UCSD-AML1 (cell line): ENCODE results near the gene ASAH2.
"Not testable (repeated sequence)": the region's sequence is repeated elsewhere in the genome, so short reads cannot be mapped to it uniquely, and the experiment has no call there.

Experiments used
- DNase-seq: peaks from one replicate; lab custom pipeline; 2025; ENCODE audit not compliant: unreplicated experiment; lab: John Stamatoyannopoulos, UW

Gene ASAH2

DNA sequence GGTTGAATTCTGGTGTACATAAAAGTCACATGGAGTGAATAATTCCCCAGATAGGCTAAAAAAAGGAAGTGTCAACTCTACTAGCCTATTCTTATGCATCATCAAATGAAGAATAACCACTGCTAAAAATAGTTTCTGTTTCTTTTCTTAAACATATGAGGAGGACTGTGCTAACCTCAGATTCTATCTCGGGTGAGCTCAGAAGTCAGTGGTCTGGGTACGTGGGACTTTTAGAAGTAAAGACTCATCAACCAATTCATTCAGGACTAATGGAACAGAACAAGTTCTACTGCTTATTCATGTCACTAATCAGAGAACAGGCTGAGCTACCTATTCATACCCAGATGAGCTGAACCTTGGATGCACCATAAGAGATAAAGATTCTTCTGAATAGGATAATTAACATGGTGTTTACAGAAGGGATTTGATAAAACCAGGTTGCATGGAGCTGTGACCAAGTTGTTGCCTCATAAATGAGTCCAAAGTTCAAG, 9.5 kb upstream of the ASAH2 start:
- no peak for DNase-seq

GRCh38 chr10:50254479-50254878, 3.2 kb upstream of the ASAH2 start:
- DNase-seq, result no peak

GRCh38 chr10:50250096-50250854, 1.0 kb downstream of the ASAH2 start:
- no peak for DNase-seq

DNA sequence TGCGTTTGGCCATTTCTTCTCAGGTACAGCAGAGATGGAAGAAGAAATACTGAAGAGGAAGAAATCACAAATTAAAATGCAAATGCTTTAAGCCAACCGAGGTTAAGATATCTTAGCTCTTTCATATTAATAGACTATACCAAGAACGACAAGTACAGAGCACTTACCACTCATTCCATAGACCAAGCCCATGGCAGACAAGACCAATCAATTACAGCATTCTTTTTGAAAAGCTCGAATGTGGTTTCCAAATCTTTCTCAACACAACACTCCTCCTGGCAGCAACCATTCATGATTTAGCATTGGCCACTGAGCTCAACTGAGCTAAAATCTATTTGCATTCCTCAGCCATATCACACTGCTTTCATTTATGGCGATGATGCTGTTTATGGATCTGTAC, 2.7 kb downstream of the ASAH2 start:
- DNase-seq, result no peak

DNA sequence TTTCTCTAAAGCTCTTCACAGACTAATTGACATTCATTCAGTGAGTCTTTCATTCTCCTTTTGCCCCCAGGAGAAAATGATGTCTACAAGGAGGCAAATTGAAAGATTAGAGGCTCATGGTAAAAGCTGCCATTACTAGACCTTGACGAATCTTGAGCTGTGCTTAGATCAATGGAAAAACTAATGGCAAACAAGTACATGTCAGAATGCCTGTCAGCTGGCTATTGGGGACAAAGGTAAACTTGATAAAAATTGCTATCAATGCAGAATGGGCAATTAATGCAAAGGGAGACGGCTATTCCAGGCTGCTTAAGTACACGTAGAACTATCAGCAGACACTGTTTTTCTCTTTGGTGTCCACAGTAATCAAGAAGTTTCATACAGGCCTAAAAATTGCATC, 3.3 kb downstream of the ASAH2 start:
- DNase-seq, result no peak

DNA sequence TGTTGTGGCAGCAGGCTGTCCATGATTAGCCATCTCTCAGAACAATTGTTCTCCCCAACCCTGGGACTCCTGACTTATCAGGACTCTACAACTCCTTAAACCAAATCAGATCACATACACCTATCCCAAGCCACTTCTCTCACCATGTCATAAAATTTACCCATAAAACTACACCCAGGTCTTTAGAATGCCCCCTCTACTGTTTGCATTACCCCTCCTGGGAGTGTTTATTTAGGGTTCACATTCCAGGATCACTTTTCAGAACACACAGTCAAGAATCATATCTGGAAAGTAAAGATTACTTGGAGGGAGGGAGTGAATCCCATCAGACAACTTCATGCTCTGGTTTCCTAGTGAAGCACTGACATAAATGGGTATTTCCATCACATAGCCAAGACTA, 7.1 kb downstream of the ASAH2 start:
- DNase-seq, result no peak

- DNase-seq, result no peak
Observed at GRCh38 chr10:50242777-50243176, 8.5 kb downstream of the ASAH2 start.

GRCh38 chr10:50241478-50241877, 9.8 kb downstream of the ASAH2 start:
- DNase-seq, result not testable (repeated sequence)

DNA sequence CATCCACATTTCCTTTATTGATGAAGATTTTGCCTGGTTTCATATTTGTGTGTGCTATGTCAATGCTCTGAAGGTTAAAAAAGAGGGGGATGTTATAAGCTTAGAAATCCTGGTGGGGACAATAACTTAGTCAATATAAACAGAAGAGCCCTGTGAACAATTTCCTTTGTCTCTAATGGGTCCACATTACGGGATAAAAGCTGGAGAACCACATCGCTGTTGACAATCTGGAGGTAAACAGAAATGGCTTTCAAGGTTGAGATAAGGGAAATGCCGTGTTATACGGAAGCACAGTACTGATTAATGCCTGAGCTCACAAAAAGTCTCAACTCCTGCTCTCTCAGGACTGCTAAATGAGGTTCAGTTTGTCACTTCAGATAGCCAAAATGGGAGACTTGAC, 16.8 kb downstream of the ASAH2 start:
- DNase-seq, result no peak

DNA sequence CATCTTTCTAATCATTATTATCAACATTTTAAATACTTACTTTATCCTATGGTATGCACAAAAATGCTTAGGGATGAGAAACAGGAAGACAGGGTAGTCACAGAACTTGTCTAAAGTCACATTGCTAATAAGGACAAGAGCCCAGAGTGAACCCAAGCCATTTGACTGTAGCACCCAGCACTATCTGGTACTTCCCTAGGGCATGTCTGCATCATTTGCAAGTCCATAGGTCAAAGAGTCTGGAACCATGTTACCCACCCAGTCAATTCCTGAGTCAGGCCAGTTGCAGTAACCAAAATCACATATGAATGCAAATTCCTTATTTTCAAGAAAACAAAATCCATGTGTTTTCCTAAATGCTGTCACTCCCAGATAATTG, 19.1 kb downstream of the ASAH2 start:
- DNase-seq, result no peak

- DNase-seq, result no peak
Observed at GRCh38 chr10:50231515-50232260, 19.6 kb downstream of the ASAH2 start.

DNA sequence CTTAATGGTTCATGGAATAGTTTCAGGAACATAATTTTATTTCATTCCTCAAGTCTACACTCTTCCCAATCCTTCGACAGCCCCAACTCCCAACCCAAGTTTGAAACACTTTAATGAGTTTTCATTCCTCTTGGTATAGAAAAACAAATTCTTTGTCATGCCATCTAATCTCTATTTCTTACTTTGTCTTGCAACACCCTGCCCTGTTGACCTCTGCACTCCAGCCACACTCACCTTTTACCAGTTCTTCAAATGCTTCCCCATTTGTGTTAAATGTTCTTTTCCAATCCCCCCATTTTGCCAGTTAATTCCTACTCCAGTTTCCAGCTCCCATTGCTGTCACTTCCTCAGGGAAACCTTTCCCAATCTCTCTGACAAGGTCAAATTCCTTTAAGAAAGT, 21.9 kb downstream of the ASAH2 start:
- no peak for DNase-seq

DNA sequence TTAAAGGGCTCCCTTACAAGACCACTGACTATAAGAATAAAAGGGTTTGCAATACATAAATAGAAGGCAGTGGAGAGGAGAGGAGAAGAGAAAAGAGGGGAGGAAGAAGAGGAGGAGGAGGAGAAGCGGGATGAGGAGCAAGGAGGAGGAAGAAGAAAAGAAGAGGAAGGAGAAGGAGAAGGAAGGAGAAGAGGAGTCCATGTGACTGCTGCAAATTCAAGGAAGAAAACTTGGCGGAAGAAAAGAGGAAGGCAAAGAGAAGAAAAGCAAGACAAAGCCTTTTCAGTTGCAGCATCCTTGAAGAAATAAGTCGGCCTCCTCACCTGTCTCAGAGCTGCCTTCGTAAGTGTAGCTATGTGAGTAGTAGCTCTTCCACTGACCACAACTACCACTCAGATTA, 22.6 kb downstream of the ASAH2 start:
- no peak for DNase-seq

DNA sequence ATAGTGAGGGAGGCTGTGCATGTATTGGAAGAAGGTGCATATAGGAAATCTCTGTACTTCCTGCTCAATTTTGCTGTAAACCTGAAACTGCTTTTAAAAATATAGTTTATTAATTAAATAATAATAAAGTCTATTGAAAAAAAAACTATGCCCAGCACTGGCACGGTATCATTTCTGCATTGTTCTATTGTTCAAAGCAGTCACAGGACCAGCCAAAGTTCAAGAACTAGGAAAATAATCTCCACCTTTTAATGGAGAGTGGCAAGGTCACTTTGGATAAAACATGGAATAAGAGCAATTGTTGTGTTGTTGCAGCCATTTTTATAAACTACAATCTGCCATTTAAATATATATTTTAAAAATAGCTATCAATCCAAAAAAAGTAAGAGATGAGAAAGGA, 24.7 kb downstream of the ASAH2 start:
- DNase-seq, result no peak

GRCh38 chr10:50224330-50224952, 26.9 kb downstream of the ASAH2 start:
- no peak for DNase-seq

- DNase-seq, result no peak
Observed at GRCh38 chr10:50222199-50222598, 29.1 kb downstream of the ASAH2 start.

DNA sequence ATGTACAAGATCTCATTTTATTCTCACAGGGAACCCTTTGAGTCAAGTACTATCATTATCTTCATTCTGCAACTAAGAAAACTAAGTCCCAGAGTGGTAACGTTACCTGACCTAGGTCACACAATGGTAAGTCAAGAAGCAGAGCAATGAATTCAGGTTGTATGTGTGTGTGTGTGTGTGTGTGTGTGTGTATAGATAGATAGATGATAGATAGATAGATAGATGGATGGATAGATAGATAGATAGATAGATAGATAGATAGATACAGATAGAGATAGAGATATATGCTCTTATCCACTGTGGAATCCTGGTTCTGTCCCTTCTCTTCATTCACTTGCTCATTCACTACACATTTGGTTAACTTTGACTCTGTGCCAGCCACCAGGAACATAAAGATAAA, 29.8 kb downstream of the ASAH2 start:
- no peak for DNase-seq

DNA sequence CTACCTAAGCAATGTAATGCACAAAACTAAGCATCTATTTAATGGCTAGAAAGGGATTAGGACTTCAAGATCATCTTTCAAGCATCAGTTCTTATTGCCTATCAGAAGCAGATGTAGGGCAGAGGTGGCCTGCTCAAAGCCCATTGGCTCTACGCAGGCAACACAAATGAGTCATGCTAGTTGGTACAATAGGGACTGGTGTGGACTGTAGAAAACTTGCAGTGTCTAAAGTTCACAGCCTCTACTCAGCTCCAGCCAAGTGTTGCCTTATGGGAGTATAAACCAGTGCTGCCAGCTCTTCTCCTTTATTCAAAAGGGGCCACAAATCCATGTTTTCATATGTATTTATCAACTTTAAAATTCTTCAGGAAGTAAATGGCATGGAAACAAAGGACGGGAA, 31.7 kb downstream of the ASAH2 start:
- DNase-seq, result no peak

DNA sequence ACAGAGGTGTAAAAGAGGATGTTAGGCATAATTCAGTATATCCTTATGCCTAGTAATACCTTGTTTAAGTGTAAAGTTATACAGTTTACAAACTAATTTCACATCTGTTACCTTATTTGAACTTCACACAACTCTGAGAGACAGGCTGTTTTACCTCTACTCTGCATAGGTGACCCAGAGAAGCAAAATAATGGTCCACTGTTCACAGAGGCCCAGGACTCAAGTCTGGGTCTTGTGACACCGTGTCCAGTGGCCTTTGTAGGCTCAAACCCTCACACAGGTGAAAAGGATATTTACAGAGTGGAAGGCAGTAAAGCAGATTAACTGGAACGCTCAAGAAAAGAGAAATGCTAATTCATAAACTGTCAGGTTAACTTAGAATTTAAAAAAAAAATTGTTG, 32.1 kb downstream of the ASAH2 start:
- DNase-seq, result no peak

- no peak for DNase-seq
Observed at GRCh38 chr10:50216894-50217293, 34.4 kb downstream of the ASAH2 start.

- DNase-seq, result no peak
Observed at GRCh38 chr10:50216418-50216817, 34.9 kb downstream of the ASAH2 start.

- DNase-seq, result no peak
Observed at GRCh38 chr10:50211670-50212069, 39.6 kb downstream of the ASAH2 start.
